SK-N-SH (cell line): ENCODE measurements around the gene LAMA4. TPM values are rescaled to one million over a fixed set of nuclear protein-coding genes. Genes with fewer than 3 reads are reported as not detected.

Source experiments
- CTCF ChIA-PET: fragments of 300-600, 350-600 bp; formaldehyde crosslinking; extraction: SDS; loops from one replicate; lab custom pipeline; 2021; lab: Yijun Ruan, JAX
- POLR2A ChIA-PET: fragments of 350-600 bp; sonication (Branson Sonifier 250); formaldehyde crosslinking; extraction: SDS; loops from one replicate; lab custom pipeline; 2020; ENCODE audit warnings: antibody characterized with exemption, inconsistent platforms; lab: Yijun Ruan, JAX
- DNase-seq: peaks from one replicate; pipeline ENCODE4 v3.0.0; 2012
- H2AFZ ChIP-seq: fragments of 200-600 bp; sonication (generic); 2 replicates; pipeline ENCODE4 v1.8.1; 2016; ENCODE audit warnings: antibody characterized with exemption, mild to moderate bottlenecking, low read depth
- H3F3A ChIP-seq: fragments of 200-600 bp; sonication (generic); replicated peaks from 2 replicates; pipeline ENCODE3; 2016; ENCODE audit warnings: antibody characterized with exemption, mild to moderate bottlenecking; ENCODE audit not compliant: insufficient read depth
- H3K27ac ChIP-seq, 2 experiments: fragments of 200-500 bp in 1 of 2; fragments of 200-600 bp in 1 of 2; sonication (Bioruptor generic) in 1 of 2; sonication (generic), shearing (Covaris generic) in 1 of 2; 2 replicates each; pipeline versions ENCODE4 v1.5.1 to v1.6.1; 2014 to 2016; ENCODE audit warnings: low read depth in 2 of 2, inconsistent platforms in 1 of 2, low read length in 1 of 2, mild to moderate bottlenecking in 1 of 2, mixed read lengths in 1 of 2
- H3K27me3 ChIP-seq: fragments of 200-600 bp; sonication (generic), shearing (Covaris generic); 2 replicates; pipeline ENCODE4 v1.6.1; 2016; ENCODE audit warnings: mixed run types; ENCODE audit not compliant: insufficient read depth
- H3K36me3 ChIP-seq, 2 experiments: fragments of 200-500 bp in 1 of 2; fragments of 200-600 bp in 1 of 2; sonication (Bioruptor generic) in 1 of 2; sonication (generic) in 1 of 2; replicated peaks in 1 of 2; 2 replicates each; pipeline versions ENCODE3 to v1.5.1; 2014 to 2016; ENCODE audit warnings: low read length in 1 of 2, mild to moderate bottlenecking in 1 of 2; ENCODE audit not compliant: insufficient read depth in 2 of 2, control insufficient read depth in 1 of 2
- H3K4me1 ChIP-seq, 2 experiments: fragments of 200-500 bp in 1 of 2; fragments of 200-600 bp in 1 of 2; sonication (Bioruptor generic) in 1 of 2; sonication (generic), shearing (Covaris generic) in 1 of 2; 2 replicates each; pipeline versions ENCODE4 v1.5.1 to v1.6.1; 2014 to 2016; ENCODE audit warnings: low read depth in 1 of 2, low read length in 1 of 2, mixed run types in 1 of 2; ENCODE audit not compliant: insufficient read depth in 2 of 2, control insufficient read depth in 1 of 2
- H3K4me2 ChIP-seq: fragments of 200-600 bp; sonication (generic), shearing (Covaris generic); 2 replicates; pipeline ENCODE4 v1.6.1; 2017; ENCODE audit warnings: mixed run types
- H3K4me3 ChIP-seq, 2 experiments: fragments of 200-500 bp in 1 of 2; fragments of 200-600 bp in 1 of 2; sonication (Bioruptor generic) in 1 of 2; sonication (generic), shearing (Covaris generic) in 1 of 2; 2 replicates each; pipeline versions ENCODE4 v1.5.1 to v1.8.1; 2014 to 2016; ENCODE audit warnings: low read depth in 2 of 2, inconsistent platforms in 1 of 2, low read length in 1 of 2, mild to moderate bottlenecking in 1 of 2, mixed read lengths in 1 of 2, moderate library complexity in 1 of 2
- H3K79me2 ChIP-seq: fragments of 200-600 bp; sonication (generic); 2 replicates; pipeline ENCODE4 v1.8.1; 2017; ENCODE audit warnings: mild to moderate bottlenecking; ENCODE audit not compliant: insufficient read depth
- H3K9ac ChIP-seq: fragments of 200-600 bp; sonication (generic); 2 replicates; pipeline ENCODE4 v1.6.1; 2017; ENCODE audit warnings: mixed run types
- H3K9me2 ChIP-seq: fragments of 200-600 bp; sonication (generic); 2 replicates; pipeline ENCODE4 v1.6.1; 2017; ENCODE audit warnings: mixed run types
- H3K9me3 ChIP-seq: fragments of 200-600 bp; sonication (generic); 2 replicates; pipeline ENCODE4 v1.6.1; 2017; ENCODE audit warnings: mixed run types, mild to moderate bottlenecking, moderate library complexity
- H4K20me1 ChIP-seq: fragments of 200-600 bp; sonication (generic); 2 replicates; pipeline ENCODE4 v1.6.1; 2017; ENCODE audit warnings: mild to moderate bottlenecking, mixed run types; ENCODE audit not compliant: insufficient read depth
- CTCF ChIP-seq: fragments of 200-600 bp; sonication (generic); IDR thresholded peaks from 2 replicates; pipeline ENCODE4 v1.6.1; 2017; ENCODE audit warnings: antibody characterized with exemption, mild to moderate bottlenecking, moderate library complexity
- ELF1 ChIP-seq: IDR thresholded peaks from 2 replicates; pipeline ENCODE4 v1.4.0; 2012
- EP300 ChIP-seq, 2 experiments: IDR thresholded peaks; 2 replicates each; pipeline versions ENCODE4 v1.4.0 to v1.6.1; 2012; ENCODE audit warnings: borderline replicate concordance in 1 of 2, low read depth in 1 of 2, low read length in 1 of 2
- EZH2phosphoT487 ChIP-seq: fragments of 200-600 bp; sonication (generic); IDR thresholded peaks from 2 replicates; pipeline ENCODE4 v1.6.1; 2017; ENCODE audit warnings: low read depth, mixed run types, mild to moderate bottlenecking, antibody characterized with exemption, moderate library complexity, borderline replicate concordance
- GATA2 ChIP-seq: sonication (generic); formaldehyde crosslinking; IDR thresholded peaks from 2 replicates; pipeline ENCODE4 v1.5.0; 2020; ENCODE audit warnings: mild to moderate bottlenecking, missing genetic modification reagents
- IRF3 ChIP-seq: fragments of 150-350 bp; IDR thresholded peaks from 2 replicates; pipeline ENCODE4 v1.6.1; 2016; ENCODE audit warnings: mild to moderate bottlenecking, low read depth, low read length
- MXI1 ChIP-seq: IDR thresholded peaks from 2 replicates; pipeline ENCODE4 v1.6.1; 2012; ENCODE audit warnings: mild to moderate bottlenecking, low read depth, low read length, improper control_type of control experiment
- RAD21 ChIP-seq: IDR thresholded peaks from 2 replicates; pipeline ENCODE4 v1.6.1; 2012; ENCODE audit warnings: mild to moderate bottlenecking, low read length
- RXRA ChIP-seq: IDR thresholded peaks from 2 replicates; pipeline ENCODE4 v1.4.0; 2012; ENCODE audit warnings: low read depth, mild to moderate bottlenecking, borderline replicate concordance
- SMC3 ChIP-seq: IDR thresholded peaks from 2 replicates; pipeline ENCODE4 v1.6.1; 2012; ENCODE audit warnings: low read depth, low read length, improper control_type of control experiment
- TAF1 ChIP-seq: IDR thresholded peaks from 2 replicates; pipeline ENCODE4 v1.6.1; 2012; ENCODE audit warnings: low read depth, mild to moderate bottlenecking, low read length, moderate library complexity, borderline replicate concordance
- TCF12 ChIP-seq: IDR thresholded peaks from 2 replicates; pipeline ENCODE4 v1.4.0; 2012
- TEAD4 ChIP-seq: IDR thresholded peaks from 2 replicates; pipeline ENCODE4 v1.4.0; 2012; ENCODE audit warnings: mild to moderate bottlenecking, borderline replicate concordance; ENCODE audit not compliant: insufficient read depth
- USF1 ChIP-seq: IDR thresholded peaks from 2 replicates; pipeline ENCODE4 v1.4.0; 2012; ENCODE audit warnings: low read depth, borderline replicate concordance
- YY1 ChIP-seq: IDR thresholded peaks from 2 replicates; pipeline ENCODE4 v1.4.0; 2012; ENCODE audit warnings: low read depth, mild to moderate bottlenecking
- ZBTB33 ChIP-seq: IDR thresholded peaks from 2 replicates; pipeline ENCODE4 v1.4.0; 2012; ENCODE audit warnings: low read depth, borderline replicate concordance
- WGBS: methylation state at CpG from one replicate; pipeline ENCODE4 v1.1.6; 2017; ENCODE audit warnings: low lambda C conversion rate; 5-methylcytosine and 5-hydroxymethylcytosine counted together
- polyA plus RNA-seq, 3 experiments: library from polyadenylated mRNA; depleted of rRNA; stranded (reverse); fragments of >200 nt; gene quantifications; 2 replicates each; pipeline ENCODE4 v1.2.3, GENCODE V29; 2012

Gene LAMA4
- polyA plus RNA-seq, 1 of the 3 experiments (the other 2 are of a cell fraction), result 9.4 TPM

GRCh38 chr6:112188906-112189305 lies 65.5 kb downstream of the LAMA4 start:
- H3K9me3 ChIP-seq, result no peaks in the 10 kb centered on the region
- H3K9ac ChIP-seq, result no peak overlapping the region
- TF ChIP-seq RAD21 (no peak), RXRA (no peak), ELF1 (no peak), ZBTB33 (no peak), TAF1 (no peak), MXI1 (no peak)
- no peak overlapping the region for H3K4me2 ChIP-seq
- H3K4me3 ChIP-seq, result no peak overlapping the region
- H3K9me2 ChIP-seq, result no peaks in the 10 kb centered on the region
- ChIA-PET POLR2A (no interaction called here), CTCF (interaction anchor here (0.7 to 12.9 kb wide), 9 partner anchors 9 to 122 kb away, joined by 3 to 92 read pairs (median 3); partner anchors contain the start of gene LAMA4)
- H3K79me2 ChIP-seq, result no peaks in the 10 kb centered on the region
- peaks cover 0 to 15% of the 10 kb centered on the region in 2 experiments; a peak in 2 of 4 replicates for H3K4me1 ChIP-seq
- H3K27me3 ChIP-seq, result no peaks in the 10 kb centered on the region
- WGBS, result 83% methylated on average over 3 of the region's 3 CpGs
- no peak overlapping the region for H2AFZ ChIP-seq
- H4K20me1 ChIP-seq, result no peaks in the 10 kb centered on the region
- no peak for DNase-seq
- H3K36me3 ChIP-seq, result peaks cover 0 to 16% of the 10 kb centered on the region in 2 experiments
- H3K27ac ChIP-seq, result peak overlapping the region; percentile 18 to 76; a peak in 3 of 4 replicates
- H3F3A ChIP-seq, result no peaks in the 10 kb centered on the region

- CTCF ChIA-PET, result interaction anchor here (0.6 to 1.3 kb wide), 2 partner anchors 96 to 478 kb away, joined by 3 read pairs; no protein-coding TSS in a partner anchor
Observed at GRCh38 chr6:112187736-112188135, 66.6 kb downstream of the LAMA4 start.

More at GRCh38 chr6:112187736-112188135, 66.6 kb downstream of the LAMA4 start:
- Histone ChIP-seq H4K20me1 (no peaks in the 10 kb centered on the region), H2AFZ (no peak overlapping the region), H3K4me2 (no peak overlapping the region), H3F3A (no peaks in the 10 kb centered on the region), H3K79me2 (no peaks in the 10 kb centered on the region), H3K4me3 (no peak overlapping the region), H3K27ac (no peak overlapping the region), H3K36me3 (peaks cover 0 to 16% of the 10 kb centered on the region in 2 experiments), H3K9ac (no peak overlapping the region), H3K27me3 (no peaks in the 10 kb centered on the region), H3K4me1 (peaks cover 0 to 15% of the 10 kb centered on the region in 2 experiments; a peak in 2 of 4 replicates), H3K9me3 (no peaks in the 10 kb centered on the region), H3K9me2 (no peaks in the 10 kb centered on the region)
- POLR2A ChIA-PET, result no interaction called here
- WGBS, result 81% methylated on average over 2 of the region's 6 CpGs
- DNase-seq, result no peak
- TF ChIP-seq EZH2phosphoT487, result no peak
- TF ChIP-seq SMC3, result no peak
- no peak for TF ChIP-seq YY1
- TF ChIP-seq USF1, result no peak
- no peak for TF ChIP-seq CTCF
- no peak for TF ChIP-seq GATA2 (CRISPR knock-in tag)
- no peak for TF ChIP-seq TEAD4
- TF ChIP-seq TCF12, result no peak
- no peak for TF ChIP-seq ELF1
- TF ChIP-seq ZBTB33, result no peak
- TF ChIP-seq IRF3, result no peak
- no peak for TF ChIP-seq EP300 (IDR thresholded peaks at IDR 0.05; ENCODE audit: borderline replicate concordance in 1 of 2, low read depth in 1 of 2, low read length in 1 of 2)
